Smooth muscle cell (in vitro differentiated cells): Measurements from ENCODE around the gene CHPF2. TPM values are rescaled to one million over a fixed set of nuclear protein-coding genes. Genes with fewer than 3 reads are reported as not detected.

ENCODE experiments used
- DNase-seq: peaks from one replicate; lab custom pipeline; 2025; ENCODE audit not compliant: unreplicated experiment; lab: John Stamatoyannopoulos, UW
- H2AFZ ChIP-seq: fragments of 200-600 bp; sonication (generic); 2 replicates; pipeline ENCODE4 v1.6.0; 2016; ENCODE audit warnings: antibody characterized with exemption, low read depth, mild to moderate bottlenecking
- H3F3A ChIP-seq: fragments of 200-600 bp; sonication (generic); 2 replicates; pipeline ENCODE4 v1.6.0; 2017; ENCODE audit warnings: antibody characterized with exemption, low read depth
- H3K27ac ChIP-seq: fragments of 200-600 bp; sonication (generic); 2 replicates; pipeline ENCODE4 v1.5.1; 2016; ENCODE audit warnings: low read depth, mild to moderate bottlenecking
- H3K27me3 ChIP-seq: fragments of 200-600 bp; sonication (generic); 2 replicates; pipeline ENCODE4 v1.6.1; 2016; ENCODE audit warnings: low read depth, mild to moderate bottlenecking
- H3K36me3 ChIP-seq: fragments of 200-600 bp; sonication (generic); 2 replicates; pipeline ENCODE4 v1.5.1; 2016; ENCODE audit warnings: low read depth
- H3K4me1 ChIP-seq: fragments of 200-600 bp; sonication (generic); 2 replicates; pipeline ENCODE4 v1.5.1; 2016; ENCODE audit warnings: low read depth
- H3K4me2 ChIP-seq: fragments of 200-600 bp; sonication (generic); 2 replicates; pipeline ENCODE4 v1.6.0; 2016; ENCODE audit warnings: mild to moderate bottlenecking
- H3K4me3 ChIP-seq: fragments of 200-600 bp; sonication (generic); 2 replicates; pipeline ENCODE4 v1.5.1; 2016; ENCODE audit warnings: mild to moderate bottlenecking
- H3K79me2 ChIP-seq: fragments of 200-600 bp; sonication (generic); 2 replicates; pipeline ENCODE4 v1.6.0; 2016; ENCODE audit warnings: low read depth, mild to moderate bottlenecking
- H3K9ac ChIP-seq: fragments of 200-600 bp; sonication (generic); 2 replicates; pipeline ENCODE4 v1.6.0; 2016; ENCODE audit warnings: low read depth
- H3K9me3 ChIP-seq: fragments of 200-600 bp; sonication (generic); replicated peaks from 2 replicates; pipeline ENCODE4 v1.5.1; 2016; ENCODE audit warnings: low read depth
- H4K20me1 ChIP-seq: fragments of 200-600 bp; sonication (generic); 2 replicates; pipeline ENCODE4 v1.6.0; 2016; ENCODE audit warnings: low read depth
- WGBS: methylation state at CpG from one replicate; pipeline ENCODE4 v1.1.7; 2016; ENCODE audit warnings: low lambda C conversion rate; 5-methylcytosine and 5-hydroxymethylcytosine counted together
- polyA plus RNA-seq: library from polyadenylated mRNA; unstranded; fragments of >200 nt; fragmentation: Nextera tagmentation; extraction: Ambion mirVana; gene quantifications from 2 replicates; pipeline ENCODE4 v1.2.1, GENCODE V29; 2016
- total RNA-seq: library from RNA; depleted of rRNA; stranded (reverse); fragments of >200 nt; gene quantifications from 2 replicates; pipeline ENCODE4 v1.2.3, GENCODE V29; 2014
- TF ChIP-seq, protein P1 (sequence below): fragments of 200-600 bp; sonication (generic); IDR thresholded peaks from 2 replicates; pipeline ENCODE4 v1.5.1; 2017; ENCODE audit warnings: borderline replicate concordance, mild to moderate bottlenecking, antibody characterized with exemption; ENCODE audit not compliant: insufficient read depth, poor library complexity, severe bottlenecking

Gene CHPF2
- total and polyA plus RNA-seq, 2 experiments from 2014 or later: 42.3 to 70.8 TPM

DNA sequence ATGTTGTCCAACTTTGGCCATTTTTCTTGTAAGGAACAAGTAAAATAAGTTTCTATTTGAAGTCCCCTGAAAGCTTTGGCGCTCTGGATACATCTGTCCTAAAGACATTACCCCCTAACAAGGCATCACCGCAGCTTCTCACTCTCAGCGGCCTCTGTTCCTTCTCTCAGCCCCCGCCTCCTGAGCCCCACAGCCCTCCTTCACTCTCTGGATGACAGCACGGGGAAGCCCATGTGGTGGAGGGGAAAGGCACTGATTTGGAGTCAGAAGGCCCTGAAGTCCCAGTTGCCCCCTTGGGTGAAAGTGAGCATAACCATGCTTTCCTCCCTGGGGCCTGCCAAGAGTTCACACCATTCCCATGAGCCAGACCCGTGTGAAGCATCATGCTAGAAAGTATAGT, 26.6 kb upstream of the CHPF2 start:
- no peaks in the 10 kb centered on the region for H3F3A ChIP-seq
- no peak overlapping the region for H3K4me2 ChIP-seq
- H3K27me3 ChIP-seq: peaks cover 6% of the 10 kb centered on the region
- TF ChIP-seq, protein P1, sequence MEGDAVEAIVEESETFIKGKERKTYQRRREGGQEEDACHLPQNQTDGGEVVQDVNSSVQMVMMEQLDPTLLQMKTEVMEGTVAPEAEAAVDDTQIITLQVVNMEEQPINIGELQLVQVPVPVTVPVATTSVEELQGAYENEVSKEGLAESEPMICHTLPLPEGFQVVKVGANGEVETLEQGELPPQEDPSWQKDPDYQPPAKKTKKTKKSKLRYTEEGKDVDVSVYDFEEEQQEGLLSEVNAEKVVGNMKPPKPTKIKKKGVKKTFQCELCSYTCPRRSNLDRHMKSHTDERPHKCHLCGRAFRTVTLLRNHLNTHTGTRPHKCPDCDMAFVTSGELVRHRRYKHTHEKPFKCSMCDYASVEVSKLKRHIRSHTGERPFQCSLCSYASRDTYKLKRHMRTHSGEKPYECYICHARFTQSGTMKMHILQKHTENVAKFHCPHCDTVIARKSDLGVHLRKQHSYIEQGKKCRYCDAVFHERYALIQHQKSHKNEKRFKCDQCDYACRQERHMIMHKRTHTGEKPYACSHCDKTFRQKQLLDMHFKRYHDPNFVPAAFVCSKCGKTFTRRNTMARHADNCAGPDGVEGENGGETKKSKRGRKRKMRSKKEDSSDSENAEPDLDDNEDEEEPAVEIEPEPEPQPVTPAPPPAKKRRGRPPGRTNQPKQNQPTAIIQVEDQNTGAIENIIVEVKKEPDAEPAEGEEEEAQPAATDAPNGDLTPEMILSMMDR: no peak
- no peaks in the 10 kb centered on the region for H3K9me3 ChIP-seq
- no peaks in the 10 kb centered on the region for H3K36me3 ChIP-seq
- no peak overlapping the region for H3K4me3 ChIP-seq
- WGBS: 80% methylated on average over 6 of the region's 6 CpGs
- no peak overlapping the region for H3K9ac ChIP-seq
- no peak overlapping the region for H2AFZ ChIP-seq
- no peaks in the 10 kb centered on the region for H3K4me1 ChIP-seq
- H4K20me1 ChIP-seq: no peaks in the 10 kb centered on the region
- DNase-seq: no peak
- no peak overlapping the region for H3K27ac ChIP-seq
- H3K79me2 ChIP-seq: no peaks in the 10 kb centered on the region

DNA sequence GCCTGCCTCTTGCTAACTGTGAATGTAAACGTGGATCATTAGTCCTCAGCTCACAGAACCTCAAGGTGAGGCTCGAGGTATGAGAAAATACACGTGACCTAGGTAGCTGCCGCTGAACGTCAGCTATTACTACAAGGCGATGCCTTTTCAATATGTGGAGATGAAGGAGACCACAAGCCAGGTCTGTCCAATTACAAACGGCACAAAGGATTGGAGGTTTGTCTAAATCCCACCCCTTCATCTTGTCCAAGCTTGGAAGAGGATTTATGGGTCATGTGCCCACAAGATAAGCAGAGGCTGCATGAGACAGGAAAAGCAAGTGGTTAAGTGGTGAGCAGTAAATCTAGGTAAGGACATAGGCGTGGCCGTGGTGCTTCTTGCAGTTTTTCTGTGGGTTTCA, 25.4 kb upstream of the CHPF2 start:
- no peaks in the 10 kb centered on the region for H3K36me3 ChIP-seq
- no peak overlapping the region for H3K4me3 ChIP-seq
- no peaks in the 10 kb centered on the region for H3F3A ChIP-seq
- no peaks in the 10 kb centered on the region for H3K79me2 ChIP-seq
- DNase-seq: no peak
- TF ChIP-seq, protein P1: no peak
- no peak overlapping the region for H3K27ac ChIP-seq
- H4K20me1 ChIP-seq: no peaks in the 10 kb centered on the region
- peaks cover 6% of the 10 kb centered on the region for H3K27me3 ChIP-seq
- H3K4me1 ChIP-seq: no peaks in the 10 kb centered on the region
- no peak overlapping the region for H3K4me2 ChIP-seq
- no peaks in the 10 kb centered on the region for H3K9me3 ChIP-seq
- no peak overlapping the region for H2AFZ ChIP-seq
- no peak overlapping the region for H3K9ac ChIP-seq
- 81% methylated on average over 9 of the region's 9 CpGs for WGBS

DNA sequence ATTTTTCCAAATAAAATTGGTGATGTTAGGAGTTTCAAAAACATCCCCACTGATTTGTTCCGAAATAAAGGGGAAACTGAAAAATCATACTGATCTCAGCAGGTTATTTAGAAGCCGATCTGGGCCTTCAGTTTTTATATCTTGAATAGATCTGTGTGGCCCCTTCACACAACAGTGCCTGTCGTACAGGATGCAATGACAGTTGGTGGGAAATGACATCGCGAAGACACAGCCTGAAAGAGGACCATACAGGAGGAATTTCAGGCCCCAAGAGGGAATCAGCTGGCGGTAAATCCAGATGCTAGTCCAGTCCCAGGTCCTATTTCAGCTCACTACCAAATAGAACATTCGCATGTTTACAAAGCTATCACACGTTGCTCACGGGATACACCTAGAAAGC, 25.0 kb upstream of the CHPF2 start:
- Histone ChIP-seq H2AFZ (no peak overlapping the region), H3K9me3 (no peaks in the 10 kb centered on the region), H3K9ac (no peak overlapping the region), H3K36me3 (no peaks in the 10 kb centered on the region), H3K27me3 (peaks cover 6% of the 10 kb centered on the region), H3K4me2 (no peak overlapping the region), H3K4me3 (no peak overlapping the region), H3K27ac (no peak overlapping the region), H3F3A (no peaks in the 10 kb centered on the region), H3K79me2 (no peaks in the 10 kb centered on the region), H3K4me1 (no peaks in the 10 kb centered on the region), H4K20me1 (no peaks in the 10 kb centered on the region)
- no peak for DNase-seq
- 85% methylated on average over 9 of the region's 9 CpGs for WGBS
- TF ChIP-seq, protein P1: no peak

DNA sequence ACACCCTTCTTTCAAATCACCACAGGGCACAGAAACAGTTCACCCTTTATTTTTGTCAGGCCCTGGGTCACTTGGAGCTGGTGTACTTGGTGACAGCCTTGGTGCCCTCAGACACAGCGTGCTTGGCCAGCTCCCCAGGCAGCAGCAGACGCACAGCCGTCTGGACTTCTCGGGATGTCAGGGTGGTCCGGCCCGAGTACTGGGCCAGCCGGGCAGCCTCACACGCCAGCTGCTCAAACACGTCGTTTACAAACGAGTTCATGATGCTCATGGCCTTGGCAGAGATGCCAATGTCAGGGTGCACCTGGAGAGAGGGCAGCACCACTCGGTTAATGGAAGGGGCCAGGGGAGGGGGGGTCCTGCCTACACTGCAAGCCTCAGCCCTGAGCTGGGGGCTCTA, 24.5 kb upstream of the CHPF2 start:
- no peak overlapping the region for H3K27ac ChIP-seq
- TF ChIP-seq, protein P1: no peak
- H3K9me3 ChIP-seq: no peaks in the 10 kb centered on the region
- H3F3A ChIP-seq: no peaks in the 10 kb centered on the region
- H3K4me1 ChIP-seq: no peaks in the 10 kb centered on the region
- H2AFZ ChIP-seq: no peak overlapping the region
- H3K4me3 ChIP-seq: no peak overlapping the region
- WGBS: 96% methylated on average over 12 of the region's 12 CpGs
- no peaks in the 10 kb centered on the region for H3K36me3 ChIP-seq
- H3K79me2 ChIP-seq: no peaks in the 10 kb centered on the region
- no peaks in the 10 kb centered on the region for H4K20me1 ChIP-seq
- DNase-seq: no peak
- no peak overlapping the region for H3K4me2 ChIP-seq
- H3K27me3 ChIP-seq: peaks cover 6% of the 10 kb centered on the region
- no peak overlapping the region for H3K9ac ChIP-seq
